ENCODE measurements around the gene APBA1.

The APBA1 gene

DNA sequence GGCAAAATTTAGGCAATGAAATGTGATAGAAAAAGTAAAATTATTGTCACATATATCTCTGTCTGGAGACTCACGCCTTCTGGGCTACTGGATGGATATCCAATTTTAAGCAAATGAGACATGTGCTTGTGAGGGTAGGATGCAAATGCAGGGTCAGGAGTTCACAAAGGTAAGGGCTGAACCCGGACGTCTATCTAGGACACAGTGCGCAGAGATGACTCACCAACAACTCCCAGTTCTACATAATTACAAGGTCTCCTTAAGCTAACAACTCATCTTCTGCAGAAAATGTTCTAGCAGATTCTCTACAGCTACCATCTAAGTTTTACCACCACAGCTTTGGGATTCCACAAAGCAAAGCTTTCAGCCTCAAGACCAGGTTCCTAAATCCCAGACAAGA is 186.7 kb downstream of the APBA1 start:
- no peak for DNase-seq (ENCODE audit: low read depth in 2 of 3, low spot score in 1 of 3)

GRCh38 chr9:69483886-69484422 is 188.2 kb downstream of the APBA1 start:
- DNase-seq (ENCODE audit: low read depth in 2 of 3, low spot score in 1 of 3) = no peak

- DNase-seq (ENCODE audit: low read depth in 2 of 3, low spot score in 1 of 3) = no peak
Observed at GRCh38 chr9:69476797-69477196, 195.4 kb downstream of the APBA1 start.

DNA sequence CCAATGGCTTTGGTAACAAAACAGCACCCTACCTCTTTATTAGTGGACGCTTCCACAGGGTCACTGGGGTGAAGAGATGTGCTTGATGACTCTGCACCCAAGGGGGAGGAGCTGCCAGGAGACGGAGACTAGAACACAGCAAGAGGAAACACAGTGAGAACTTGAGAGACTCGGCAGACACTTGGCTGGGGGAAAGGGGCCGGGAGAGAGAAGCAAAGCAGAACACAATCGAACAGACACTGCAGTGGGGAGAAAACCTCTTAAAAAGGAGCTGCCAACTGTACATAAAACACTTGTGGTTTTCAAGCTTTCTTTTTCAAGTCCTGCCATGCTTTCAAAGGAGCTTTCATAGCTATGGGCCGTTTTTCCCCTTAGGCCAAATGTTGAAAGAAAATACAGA is 196.2 kb downstream of the APBA1 start:
- DNase-seq (ENCODE audit: low read depth in 2 of 3, low spot score in 1 of 3) = no peak

DNA sequence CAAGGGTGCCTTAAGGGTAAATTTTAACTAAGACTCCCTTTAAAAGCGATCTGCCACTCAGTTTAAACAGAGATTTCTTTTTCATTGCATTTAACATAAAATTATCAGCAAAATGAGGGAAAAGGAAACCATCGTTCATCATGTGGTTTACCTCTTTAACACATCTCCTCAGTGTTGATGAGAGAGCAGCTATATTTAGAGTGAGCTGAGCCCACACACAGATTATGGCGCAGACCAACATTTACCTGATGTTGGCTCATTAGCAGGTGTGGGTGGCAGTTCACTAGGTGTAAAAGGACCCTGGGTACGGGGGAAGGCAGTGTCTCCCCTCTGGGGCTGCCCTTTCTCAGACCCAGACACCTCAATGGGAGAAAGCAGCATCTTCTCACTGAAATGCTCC is 197.3 kb downstream of the APBA1 start:
- no peak for DNase-seq (ENCODE audit: low read depth in 2 of 3, low spot score in 1 of 3)

GRCh38 chr9:69472101-69472620 is 200.0 kb downstream of the APBA1 start:
- DNase-seq (ENCODE audit: low read depth in 2 of 3, low spot score in 1 of 3) = no peak

DNA sequence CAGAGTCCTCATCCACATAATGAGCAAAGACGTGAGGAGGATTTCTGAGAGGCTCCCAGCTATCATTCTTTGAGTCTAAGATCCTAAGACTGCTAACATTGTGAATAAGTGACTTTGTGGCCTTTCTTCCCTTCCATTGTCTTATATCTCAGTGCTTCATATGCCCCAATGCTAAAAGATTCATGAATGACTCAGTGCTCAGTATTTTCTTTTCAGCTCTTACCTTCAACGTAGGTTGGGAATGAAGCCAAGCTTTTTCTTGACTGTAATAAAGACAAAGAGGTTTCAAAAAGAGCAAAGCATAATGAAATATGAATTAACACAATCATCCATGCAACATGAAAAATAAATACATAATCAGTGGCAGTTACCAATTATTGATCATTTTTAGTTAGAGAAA is 200.7 kb downstream of the APBA1 start:
- no peak for DNase-seq (ENCODE audit: low read depth in 2 of 3, low spot score in 1 of 3)

DNA sequence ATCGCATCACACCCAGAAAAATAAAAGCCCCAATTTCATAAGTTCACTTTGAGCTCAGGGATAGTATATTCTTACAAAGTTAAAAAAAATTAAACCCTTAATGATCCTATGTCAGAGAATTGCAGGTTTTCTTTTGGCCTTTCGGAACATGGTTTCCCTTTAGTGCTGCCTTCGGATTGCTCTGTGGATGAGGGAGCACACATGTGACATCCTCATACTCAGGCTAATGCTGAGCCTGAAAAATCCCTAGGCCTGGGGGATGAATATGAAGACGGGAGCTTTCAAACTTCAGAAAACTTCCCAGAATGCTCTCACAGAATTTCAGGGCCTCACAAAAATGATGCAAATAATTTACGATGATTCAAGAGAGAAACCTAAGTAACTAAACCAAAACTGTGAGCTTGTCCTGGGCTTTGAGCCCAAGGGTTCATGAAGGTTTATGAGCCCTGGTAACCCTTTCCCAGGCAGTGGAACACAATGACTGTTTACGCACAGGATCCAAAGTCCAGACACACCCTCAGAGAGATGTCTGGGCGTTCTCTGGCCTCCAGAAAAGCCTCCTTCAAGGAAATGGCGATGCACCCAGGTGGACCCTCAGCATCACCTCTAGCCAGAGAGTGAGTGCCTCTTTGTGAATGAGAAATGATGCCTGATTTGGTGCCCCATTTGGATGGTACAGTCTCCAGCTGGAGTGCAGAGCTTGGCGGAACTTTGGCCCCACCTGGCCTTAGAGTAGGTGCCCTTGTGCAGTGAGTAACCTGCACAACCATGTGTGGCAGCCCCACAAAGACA is 201.8 kb downstream of the APBA1 start:
- DNase-seq (ENCODE audit: low read depth in 2 of 3, low spot score in 1 of 3) = no peak

DNA sequence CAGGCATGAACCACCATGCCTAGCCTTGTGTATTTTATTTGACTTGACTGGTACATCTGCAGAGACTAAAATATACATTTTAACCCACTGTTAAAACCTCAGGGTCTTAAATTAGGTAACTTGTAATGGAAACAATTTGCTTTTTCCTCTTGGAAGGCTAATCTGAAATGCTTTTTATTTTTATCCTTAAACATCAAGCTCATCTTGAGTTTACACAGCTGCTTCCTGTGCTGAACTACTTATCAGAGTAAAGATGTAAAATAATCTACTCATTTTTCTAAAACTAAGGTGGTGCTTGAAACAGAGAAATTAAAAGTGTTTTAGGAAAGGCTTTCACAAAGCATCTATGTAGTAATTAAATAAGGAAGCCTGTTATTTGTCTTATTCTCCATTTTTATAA is 203.0 kb downstream of the APBA1 start:
- no peak for DNase-seq (ENCODE audit: low read depth in 2 of 3, low spot score in 1 of 3)

- DNase-seq (ENCODE audit: low read depth in 2 of 3, low spot score in 1 of 3) = no peak
Observed at GRCh38 chr9:69468380-69468779, 203.8 kb downstream of the APBA1 start.

DNA sequence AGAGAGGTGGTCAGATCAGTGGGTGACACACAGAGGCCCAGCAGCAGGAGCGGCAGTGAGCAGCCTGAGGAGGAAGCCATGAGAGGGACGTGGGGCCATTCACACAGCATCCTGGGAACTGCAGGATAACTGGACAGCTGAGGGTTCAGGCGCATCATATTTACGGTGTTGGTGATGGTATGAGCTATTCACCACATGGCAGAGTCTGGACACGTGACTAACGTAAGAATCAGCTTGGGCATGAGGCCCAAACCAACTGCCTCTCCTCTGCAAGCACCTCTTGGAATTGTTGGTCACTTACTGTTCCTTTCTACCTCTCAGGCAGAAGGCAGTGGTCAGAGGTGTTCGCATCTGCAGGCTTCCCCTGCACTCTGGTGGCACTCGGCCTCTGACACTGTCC is 206.0 kb downstream of the APBA1 start:
- DNase-seq (ENCODE audit: low read depth in 2 of 3, low spot score in 1 of 3) = no peak

DNA sequence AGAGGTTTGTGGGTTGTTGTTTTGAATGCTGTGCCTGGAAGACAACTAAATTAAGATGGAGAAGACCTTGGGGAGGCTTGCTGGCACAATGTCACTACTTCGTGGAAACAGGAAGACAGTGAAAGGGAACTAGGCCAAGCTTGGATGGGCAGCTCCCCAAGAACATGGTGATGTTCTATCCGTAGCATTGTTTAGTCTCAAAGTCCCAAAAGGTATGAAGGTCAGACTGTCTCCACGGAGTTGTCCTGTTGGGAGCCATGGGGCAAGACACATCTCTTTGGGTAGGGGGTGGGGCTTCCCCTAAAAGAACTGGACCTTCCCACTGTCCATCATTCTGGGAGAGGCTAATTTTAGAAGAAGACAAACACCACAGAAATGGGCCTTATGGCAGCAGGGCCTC is 206.7 kb downstream of the APBA1 start:
- no peak for DNase-seq (ENCODE audit: low read depth in 2 of 3, low spot score in 1 of 3)

GRCh38 chr9:69463497-69464068 is 208.6 kb downstream of the APBA1 start:
- DNase-seq (ENCODE audit: low read depth in 2 of 3, low spot score in 1 of 3) = no peak

DNA sequence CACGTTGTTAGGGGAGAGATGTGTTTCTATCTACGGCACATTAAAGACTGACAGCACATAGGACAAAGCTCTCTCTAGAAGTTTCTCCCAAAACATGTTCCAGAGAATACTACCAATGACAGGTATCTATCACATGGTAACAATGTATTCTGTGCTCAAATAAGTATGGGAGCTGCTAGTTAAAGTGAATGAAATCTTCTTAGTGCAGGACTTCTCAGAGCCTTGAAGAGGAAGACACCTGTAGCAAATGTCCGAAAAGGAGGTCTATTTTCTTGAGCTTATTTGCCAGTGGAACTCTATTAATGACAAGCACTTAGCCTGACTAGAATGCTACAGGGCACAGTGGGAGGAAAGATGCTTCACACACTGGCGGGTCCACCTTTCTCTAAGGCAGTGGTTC is 209.8 kb downstream of the APBA1 start:
- DNase-seq (ENCODE audit: low read depth in 2 of 3, low spot score in 1 of 3) = no peak

DNA sequence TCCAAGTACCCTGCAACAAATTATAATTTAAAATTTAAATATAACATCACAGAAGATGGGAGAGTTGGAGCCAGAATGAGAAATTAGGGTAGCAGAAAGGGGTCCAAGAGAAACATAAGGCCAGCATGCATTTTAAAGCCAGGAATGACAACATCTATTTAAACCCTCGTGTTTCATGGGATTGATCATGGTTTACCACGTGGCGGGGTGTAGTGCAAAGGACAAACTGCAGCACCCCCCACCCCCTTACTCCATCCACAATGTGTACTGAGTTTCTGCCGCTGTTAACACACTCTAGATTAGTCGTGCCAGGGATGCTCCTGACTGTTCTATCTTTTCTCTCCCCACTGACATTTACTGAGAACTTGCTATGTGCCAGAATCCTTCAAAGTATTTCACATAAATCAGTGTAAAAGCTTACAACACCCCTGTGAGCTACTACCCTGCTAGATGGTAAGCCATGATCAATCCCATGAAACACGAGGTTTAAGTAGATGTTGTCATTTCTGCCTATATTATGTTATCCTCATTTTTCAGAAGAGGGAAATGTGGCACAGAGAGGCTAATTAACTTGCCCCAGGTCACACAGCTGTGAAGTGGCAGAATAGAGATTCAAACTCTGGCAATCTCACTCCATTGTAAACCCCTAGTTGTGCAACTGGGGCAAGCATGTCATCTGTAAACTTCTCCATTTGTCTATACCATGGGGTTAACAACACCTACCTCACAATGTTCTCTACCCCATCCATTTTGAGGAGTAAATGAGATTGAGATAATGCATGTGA is 210.9 kb downstream of the APBA1 start:
- DNase-seq (ENCODE audit: low read depth in 2 of 3, low spot score in 1 of 3) = no peak

- no peak for DNase-seq (ENCODE audit: low read depth in 2 of 3, low spot score in 1 of 3)
Observed at GRCh38 chr9:69460012-69460411, 212.2 kb downstream of the APBA1 start.

GRCh38 chr9:69458176-69458575 is 214.0 kb downstream of the APBA1 start:
- DNase-seq (ENCODE audit: low read depth in 2 of 3, low spot score in 1 of 3) = no peak

DNA sequence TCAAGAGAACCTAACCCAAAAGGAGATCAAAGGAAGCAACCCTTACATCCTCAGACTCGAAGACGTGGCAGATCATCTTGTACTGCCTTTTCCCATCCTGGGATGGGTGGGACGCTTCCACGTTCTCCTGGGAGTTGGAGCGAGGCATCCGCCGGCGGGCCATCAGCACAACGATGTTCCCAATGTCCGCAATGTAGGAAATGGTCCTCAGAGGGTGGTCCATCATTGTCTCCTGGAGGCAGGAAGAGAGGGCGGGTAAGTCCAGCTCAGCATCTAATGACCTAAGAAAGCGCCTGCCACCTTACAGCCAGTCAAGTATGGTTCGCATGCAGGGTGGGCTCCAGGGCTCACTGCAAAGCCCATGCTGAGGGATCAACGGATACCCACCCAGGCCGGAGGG is 216.0 kb downstream of the APBA1 start:
- no peak for DNase-seq (ENCODE audit: low read depth in 2 of 3, low spot score in 1 of 3)

DNA sequence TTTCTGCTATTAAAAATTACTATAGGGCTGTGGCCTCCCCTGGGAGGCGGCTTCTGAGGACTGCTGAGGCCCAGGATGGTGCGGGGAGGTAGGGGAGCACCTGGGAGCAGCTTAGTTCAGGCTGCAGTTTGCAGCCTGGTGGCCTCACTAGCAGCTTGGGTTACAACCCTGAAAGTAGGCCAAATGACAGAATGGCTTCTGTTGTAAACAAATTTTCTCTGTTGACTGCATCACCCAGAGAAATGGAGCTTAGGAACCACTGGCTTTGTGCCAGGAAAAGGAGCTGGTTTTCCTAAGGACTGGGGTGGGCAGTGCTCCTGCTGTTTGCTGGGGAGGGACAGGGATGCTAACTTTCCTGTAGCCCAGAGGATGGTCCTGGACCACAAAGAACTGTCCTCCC is 216.9 kb downstream of the APBA1 start:
- no peak for DNase-seq (ENCODE audit: low read depth in 2 of 3, low spot score in 1 of 3)

- no peak for DNase-seq (ENCODE audit: low read depth in 2 of 3, low spot score in 1 of 3)
Observed at GRCh38 chr9:69454321-69454720, 217.8 kb downstream of the APBA1 start.

GRCh38 chr9:69453746-69454145 is 218.4 kb downstream of the APBA1 start:
- no peak for DNase-seq (ENCODE audit: low read depth in 2 of 3, low spot score in 1 of 3)

All from stimulated activated CD4-positive, alpha-beta T cell treated with anti-CD3 and anti-CD28 coated beads, Interleukin-12 subunit alpha, Interleukin-12 subunit beta, amount 100 ng/mL, for 48 hours (primary cell).